NCI-H82 treated with DMSO at 0.1 percent for 48 hours (cell line): ENCODE measurements around the gene ZBTB14.
A peak's percentile ranks its signal among the peaks of the same experiment; 100 is the strongest.

Experiments used
- DNase-seq: peaks from one replicate; lab custom pipeline; 2025; ENCODE audit not compliant: unreplicated experiment; lab: John Stamatoyannopoulos, UW

Gene ZBTB14

DNA sequence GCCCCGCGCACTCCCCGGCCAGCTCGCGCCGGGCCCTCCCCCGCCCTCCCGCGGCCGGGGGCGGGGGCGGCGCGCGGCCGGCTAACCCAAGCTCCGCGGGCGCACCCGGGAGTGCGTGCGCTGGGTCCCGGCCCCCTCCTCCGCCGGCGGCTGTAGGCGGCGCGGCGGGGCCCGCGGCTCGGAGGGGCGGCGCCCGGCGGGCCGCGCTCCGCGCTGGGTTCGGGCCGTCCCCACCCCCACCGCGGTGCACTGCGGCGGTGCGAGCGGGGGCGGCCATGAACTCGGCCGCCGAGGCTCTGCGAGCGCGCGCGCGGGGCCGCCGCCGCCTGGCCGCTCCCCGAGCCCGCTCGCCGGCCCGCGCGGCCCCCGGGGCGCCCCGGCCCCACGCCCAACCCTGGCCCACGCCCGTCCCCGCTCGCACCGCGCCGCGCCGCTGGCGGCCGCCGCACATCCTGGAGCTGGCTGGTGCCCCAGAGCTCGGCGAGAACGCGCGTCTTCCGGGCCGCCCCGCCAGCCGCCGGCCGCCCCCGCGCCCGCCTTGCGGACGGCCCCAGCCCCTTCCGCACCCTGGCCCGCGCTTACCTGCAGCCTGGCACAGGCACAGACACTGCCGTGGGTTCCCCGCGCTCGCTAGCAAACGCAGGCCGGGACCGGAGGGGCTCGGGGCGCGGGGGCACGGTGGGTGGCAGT lies at the start of gene ZBTB14:
Gene ZBTB14, minus strand, starts transcription at position 496 of the 690 bp plus-strand sequence. CDS start 2,480 bp downstream, outside the sequence.
- DNase-seq = no peak

DNA sequence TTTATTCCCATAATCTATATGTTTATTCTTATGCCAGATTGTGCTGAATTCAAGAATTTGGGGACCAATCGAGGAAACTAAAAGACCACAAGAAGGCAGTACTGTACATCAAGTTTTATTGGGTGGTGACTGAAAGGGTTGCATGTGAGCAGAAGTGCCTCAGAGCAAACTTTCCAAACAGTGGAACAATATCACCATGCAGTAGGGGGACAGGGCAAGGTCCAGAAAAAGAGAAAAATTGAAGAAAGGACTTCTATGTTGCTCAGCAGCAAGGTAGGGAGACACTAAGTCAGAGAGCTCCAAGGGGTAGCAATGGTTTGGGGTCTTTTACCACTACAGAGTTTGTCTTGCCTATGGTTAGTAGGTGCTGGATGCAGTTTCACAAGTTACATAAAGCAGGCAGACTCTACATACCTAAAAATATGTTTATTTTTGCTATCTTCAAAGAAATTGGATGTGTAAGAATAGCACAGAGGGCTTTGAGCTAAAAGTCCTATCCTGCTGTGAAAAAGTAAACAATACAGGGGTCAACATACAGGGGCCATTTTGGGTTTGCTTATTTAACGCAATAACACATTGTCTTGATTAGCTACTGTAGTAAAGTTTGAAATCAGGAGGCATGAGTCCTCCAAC lies 43.8 kb upstream of the ZBTB14 start:
- DNase-seq = no peak

DNA sequence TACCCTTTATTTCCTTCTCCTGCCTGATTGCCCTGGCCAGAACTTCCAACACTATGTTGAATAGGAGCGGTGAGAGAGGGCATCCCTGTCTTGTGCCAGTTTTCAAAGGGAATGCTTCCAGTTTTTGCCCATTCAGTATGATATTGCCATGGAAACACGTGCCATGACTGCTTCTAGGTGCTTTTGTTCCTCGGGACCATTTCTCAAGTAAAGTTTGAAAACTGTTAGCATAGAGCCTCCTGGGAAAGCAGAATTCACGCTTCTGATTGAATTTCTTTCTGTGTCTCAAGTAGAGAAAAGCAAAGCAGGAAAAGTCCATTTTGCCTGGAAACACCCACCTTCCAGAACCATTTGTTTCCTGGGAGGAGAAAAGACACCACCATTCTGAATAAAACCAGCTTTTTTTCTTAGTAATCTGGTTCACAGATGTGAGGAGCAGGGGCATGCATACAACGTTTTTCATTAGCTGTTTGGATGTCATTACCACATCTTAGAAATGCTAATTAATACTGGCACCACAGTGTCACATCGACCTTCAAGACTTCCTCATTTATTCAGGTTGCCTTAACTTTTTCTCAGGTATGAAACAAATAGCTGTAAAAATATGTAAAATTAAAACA lies 39.0 kb upstream of the ZBTB14 start:
- DNase-seq = no peak

- no peak for DNase-seq
Measured at GRCh38 chr18:5318061-5318700, 22.7 kb upstream of the ZBTB14 start.

- DNase-seq = no peak
Measured at GRCh38 chr18:5317186-5317585, 21.7 kb upstream of the ZBTB14 start.

DNA sequence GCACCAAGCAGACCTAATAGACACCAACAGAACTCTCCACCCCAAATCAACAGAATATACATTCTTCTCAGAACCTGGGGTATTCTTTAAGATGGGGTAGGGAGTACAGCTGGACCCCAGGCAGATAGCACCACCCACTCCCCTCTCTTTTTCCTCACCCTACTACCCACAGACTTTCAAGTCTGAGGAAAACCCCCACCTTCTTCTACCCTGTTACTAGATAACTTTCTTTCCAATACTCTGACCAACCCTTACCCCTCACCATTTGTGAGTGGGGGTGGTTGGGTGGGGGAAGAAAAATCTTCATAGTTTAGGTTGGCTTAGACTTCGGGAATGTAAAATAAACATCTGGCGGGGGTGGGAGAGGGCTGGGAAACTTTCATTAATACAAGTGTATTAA lies 20.3 kb upstream of the ZBTB14 start:
- DNase-seq = no peak

GRCh38 chr18:5311301-5311989 lies 15.9 kb upstream of the ZBTB14 start:
- no peak for DNase-seq

- no peak for DNase-seq
Measured at GRCh38 chr18:5309888-5310470, 14.5 kb upstream of the ZBTB14 start.

DNA sequence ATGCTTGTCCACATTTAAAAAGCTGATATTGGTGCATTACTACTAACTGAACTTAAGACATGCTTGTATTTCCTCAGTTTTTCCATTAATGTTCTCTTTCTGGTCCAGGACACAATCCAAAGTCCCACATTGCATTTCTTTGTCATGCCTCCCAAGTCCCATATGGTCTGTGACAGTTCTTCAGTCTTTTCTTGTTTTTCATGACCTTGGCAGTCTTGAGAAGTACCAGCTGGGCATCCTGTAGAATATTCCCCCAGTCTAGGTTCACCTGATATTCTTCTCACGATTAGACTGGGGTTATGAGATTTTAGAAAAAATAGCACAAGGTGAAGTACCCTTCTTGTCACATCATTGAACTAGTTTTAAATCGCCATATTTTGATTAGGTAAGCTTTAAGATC lies 10.3 kb upstream of the ZBTB14 start:
- DNase-seq = no peak

GRCh38 chr18:5304232-5304631 lies 8.7 kb upstream of the ZBTB14 start:
- DNase-seq = no peak

- no peak for DNase-seq
Measured at GRCh38 chr18:5303636-5304035, 8.1 kb upstream of the ZBTB14 start.

DNA sequence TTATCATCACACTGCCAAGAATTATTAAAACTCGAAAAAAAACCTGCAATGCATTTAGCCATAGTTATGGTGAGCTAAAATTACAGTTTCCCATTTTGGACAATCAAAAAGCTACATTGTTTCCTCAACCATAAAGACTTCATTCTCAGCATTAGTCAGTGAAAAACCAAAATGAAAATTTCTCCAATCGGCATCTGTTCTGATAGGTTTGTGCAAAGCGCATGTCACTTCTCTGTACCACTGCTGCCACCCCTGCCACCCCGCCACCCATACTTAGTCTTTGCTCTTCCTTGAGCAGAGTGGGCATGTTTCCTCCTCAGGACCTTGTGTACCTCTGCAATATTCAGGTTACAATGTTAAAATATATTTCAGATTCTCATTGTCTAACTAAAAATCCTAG lies 7.1 kb upstream of the ZBTB14 start:
- DNase-seq = no peak

- DNase-seq = no peak
Measured at GRCh38 chr18:5300476-5301010, 5.0 kb upstream of the ZBTB14 start.

DNA sequence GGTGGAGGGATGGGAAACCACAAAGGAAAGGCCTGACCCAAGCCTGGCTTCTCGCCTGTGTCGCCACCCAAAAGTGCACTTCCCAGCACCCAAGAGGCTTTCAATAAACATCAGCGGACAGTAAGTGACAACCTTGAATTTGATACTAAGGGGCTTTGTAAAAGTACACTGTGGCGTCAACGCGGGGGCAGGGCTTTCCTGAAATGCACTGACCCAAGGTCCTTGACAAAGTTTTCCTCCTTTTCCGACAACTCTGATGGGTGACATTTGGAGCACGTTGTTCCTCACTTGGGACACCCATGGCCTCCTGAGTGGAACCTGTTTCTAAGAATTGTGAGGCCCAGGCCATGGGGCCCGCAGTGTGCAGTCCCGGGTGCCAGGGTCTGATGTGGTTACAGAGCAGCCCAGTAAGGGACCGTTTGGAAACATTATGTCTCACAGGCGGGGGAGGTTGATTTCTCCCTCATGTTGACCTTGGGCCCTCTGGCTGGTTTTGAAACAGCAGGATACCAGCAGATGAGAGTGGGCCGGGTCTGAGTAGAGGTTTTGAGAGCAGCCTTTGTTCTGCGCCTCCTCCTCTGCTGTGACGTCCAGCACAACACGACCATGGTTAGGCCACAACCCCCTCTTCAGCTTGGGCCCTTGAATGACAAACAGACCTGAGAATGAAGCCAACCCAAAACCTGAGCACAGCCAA lies 2.8 kb upstream of the ZBTB14 start:
- DNase-seq = no peak

DNA sequence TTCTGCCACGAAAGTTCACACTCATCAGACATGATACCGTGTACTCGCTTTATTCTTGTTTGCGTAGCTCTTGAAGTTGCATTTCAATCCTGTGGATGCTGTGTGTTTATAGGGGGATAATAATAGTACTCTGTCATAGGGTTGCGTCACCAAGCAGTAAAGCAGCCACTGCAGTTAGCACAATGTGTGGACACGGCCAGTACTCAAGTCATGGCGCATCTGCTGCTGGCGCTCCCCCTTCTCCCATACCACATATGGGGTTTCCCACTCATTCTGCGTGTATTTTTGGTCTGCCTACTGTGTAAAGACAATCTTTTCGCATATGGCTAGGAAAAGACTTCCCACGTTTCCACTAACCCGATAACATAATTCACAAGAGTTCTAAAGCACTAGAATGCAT lies 2.1 kb upstream of the ZBTB14 start:
- DNase-seq = no peak

DNA sequence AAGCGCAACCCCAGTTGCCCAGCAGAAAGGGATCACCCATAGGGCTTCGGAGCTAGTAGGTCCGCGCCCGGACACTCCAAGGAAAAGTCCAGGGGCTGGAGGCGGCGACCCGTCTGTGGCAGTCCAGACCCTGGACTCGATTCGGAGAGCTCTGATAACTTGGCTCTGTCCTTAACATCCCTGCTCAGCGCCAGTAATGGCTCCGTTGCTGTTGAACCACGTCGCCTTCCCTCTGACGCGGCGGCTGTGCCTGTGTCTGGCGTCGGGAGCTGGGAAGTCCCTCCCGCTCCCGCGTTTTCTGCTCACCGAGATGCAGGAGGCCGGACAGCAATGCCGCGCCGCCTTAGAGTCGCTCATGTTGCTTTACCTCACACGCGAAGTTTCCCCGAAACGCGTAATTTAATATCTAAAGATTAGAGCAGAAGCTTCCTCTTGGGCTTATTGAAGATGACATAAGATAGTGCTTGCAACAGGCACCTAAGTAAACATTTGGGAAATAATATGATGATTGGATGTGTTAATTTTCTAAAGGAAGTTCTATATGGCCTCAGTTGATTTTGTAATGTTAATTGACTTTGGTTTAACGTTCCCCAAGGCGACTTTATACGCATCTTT lies 1.3 kb upstream of the ZBTB14 start:
- peak; percentile 37 for DNase-seq

- peak; percentile 90 for DNase-seq
Measured at GRCh38 chr18:5295981-5296705, 617 bp upstream of the ZBTB14 start.

GRCh38 chr18:5294457-5295230 lies 882 bp downstream of the ZBTB14 start:
- DNase-seq = no peak
